PC-9 (cell line): ENCODE measurements around the gene GPATCH4. TPM values are rescaled to one million over a fixed set of nuclear protein-coding genes. Genes with fewer than 3 reads are reported as not detected.

Source experiments
- BruUV-seq: library from RNA; stranded (reverse); fragments of 400-500 nt; replicated peaks from 2 replicates; lab custom pipeline; 2021; lab: Mats Ljungman, UMichigan
- CTCF ChIA-PET: fragments of 300-600 bp; sonication (Branson Sonifier 250); formaldehyde crosslinking; loops from one replicate; lab custom pipeline; 2022; ENCODE audit warnings: antibody characterized with exemption; lab: Charles Lee
- POLR2A ChIA-PET: fragments of 300-600 bp; sonication (Branson Sonifier 250); formaldehyde crosslinking; loops from one replicate; lab custom pipeline; 2022; ENCODE audit warnings: antibody characterized with exemption; ENCODE audit not compliant: unreplicated experiment; lab: Charles Lee
- DNase-seq, 2 experiments: peaks; one replicate each; pipeline versions ENCODE4 v3.0.0 to v3.0.0-alpha.2; 2015 to 2022; ENCODE audit warnings: mixed read lengths in 1 of 2
- H2AFZ ChIP-seq: fragments of 200-600 bp; sonication (generic); 2 replicates; pipeline ENCODE4 v1.8.1; 2017; ENCODE audit warnings: antibody characterized with exemption
- H3F3A ChIP-seq: fragments of 200-600 bp; sonication (generic); 2 replicates; pipeline ENCODE4 v1.8.1; 2017; ENCODE audit warnings: antibody characterized with exemption, mild to moderate bottlenecking, low read depth; ENCODE audit not compliant: insufficient read depth
- H3K27ac ChIP-seq: fragments of 200-600 bp; sonication (generic); 2 replicates; pipeline ENCODE4 v1.6.1; 2016; ENCODE audit warnings: mixed run types
- H3K27me3 ChIP-seq: fragments of 200-600 bp; sonication (generic); 2 replicates; pipeline ENCODE4 v1.6.1; 2016; ENCODE audit warnings: low read depth, mixed run types; ENCODE audit not compliant: insufficient read depth
- H3K36me3 ChIP-seq: fragments of 200-600 bp; sonication (generic); 2 replicates; pipeline ENCODE4 v1.6.1; 2016; ENCODE audit warnings: low read depth, mixed run types
- H3K4me1 ChIP-seq: fragments of 200-600 bp; sonication (generic); replicated peaks from 2 replicates; pipeline ENCODE4 v1.6.1; 2016; ENCODE audit warnings: mixed run types; ENCODE audit not compliant: insufficient read depth
- H3K4me2 ChIP-seq: fragments of 200-600 bp; sonication (generic); 2 replicates; pipeline ENCODE4 v1.6.1; 2017; ENCODE audit warnings: mixed run types
- H3K4me3 ChIP-seq: fragments of 200-600 bp; sonication (generic); 2 replicates; pipeline ENCODE4 v1.6.1; 2016; ENCODE audit warnings: mixed run types
- H3K79me2 ChIP-seq: fragments of 200-600 bp; sonication (generic); 2 replicates; pipeline ENCODE4 v1.6.1; 2017; ENCODE audit warnings: low read depth, mixed run types
- H3K9me2 ChIP-seq: fragments of 200-600 bp; sonication (generic); 2 replicates; pipeline ENCODE4 v1.8.1; 2017; ENCODE audit warnings: mild to moderate bottlenecking; ENCODE audit not compliant: insufficient read depth
- H3K9me3 ChIP-seq: fragments of 200-600 bp; sonication (generic); 2 replicates; pipeline ENCODE4 v1.8.1; 2016; ENCODE audit warnings: low read depth; ENCODE audit not compliant: insufficient read depth
- H4K20me1 ChIP-seq: fragments of 200-600 bp; sonication (generic); 2 replicates; pipeline ENCODE4 v1.8.1; 2017; ENCODE audit not compliant: insufficient read depth
- EZH2 ChIP-seq: fragments of 200-600 bp; sonication (generic); IDR thresholded peaks from 2 replicates; pipeline ENCODE4 v1.8.0; 2017; ENCODE audit warnings: antibody characterized with exemption, low read depth
- intact Hi-C: fragments of 100-400 bp; cut with micrococcal nuclease; formaldehyde crosslinking; loops from one replicate; pipeline ENCODE4 v1.10.0; 2022; ENCODE audit not compliant: unreplicated experiment
- total RNA-seq: library from RNA; stranded (reverse); gene quantifications from 2 replicates; pipeline ENCODE4 v1.2.3, GENCODE V29; 2021
- TF ChIP-seq, protein P1 (sequence below): fragments of 200-600 bp; sonication (generic); conservative IDR thresholded peaks from 2 replicates; pipeline ENCODE4 v1.6.1; 2017; ENCODE audit warnings: mixed run types, antibody characterized with exemption, mild to moderate bottlenecking, moderate library complexity

The GPATCH4 gene
- total RNA-seq, 1 experiment from 2014 or later, result 17.5 TPM

- Histone ChIP-seq H3K36me3 (peaks cover 17% of the 10 kb centered on the region), H3K9me3 (no peaks in the 10 kb centered on the region), H4K20me1 (no peaks in the 10 kb centered on the region; the same call in 1 of the 2 replicates), H3K4me2 (no peak overlapping the region), H3F3A (no peaks in the 10 kb centered on the region; the same call in 1 of the 2 replicates), H3K9me2 (no peaks in the 10 kb centered on the region), H3K27ac (no peak overlapping the region), H3K79me2 (no peaks in the 10 kb centered on the region), H2AFZ (no peak overlapping the region), H3K27me3 (no peaks in the 10 kb centered on the region), H3K4me1 (peaks cover 11% of the 10 kb centered on the region), H3K4me3 (no peak overlapping the region)
- POLR2A ChIA-PET, result no interaction called here
- TF ChIP-seq EZH2, result no peak
- TF ChIP-seq, protein P1, sequence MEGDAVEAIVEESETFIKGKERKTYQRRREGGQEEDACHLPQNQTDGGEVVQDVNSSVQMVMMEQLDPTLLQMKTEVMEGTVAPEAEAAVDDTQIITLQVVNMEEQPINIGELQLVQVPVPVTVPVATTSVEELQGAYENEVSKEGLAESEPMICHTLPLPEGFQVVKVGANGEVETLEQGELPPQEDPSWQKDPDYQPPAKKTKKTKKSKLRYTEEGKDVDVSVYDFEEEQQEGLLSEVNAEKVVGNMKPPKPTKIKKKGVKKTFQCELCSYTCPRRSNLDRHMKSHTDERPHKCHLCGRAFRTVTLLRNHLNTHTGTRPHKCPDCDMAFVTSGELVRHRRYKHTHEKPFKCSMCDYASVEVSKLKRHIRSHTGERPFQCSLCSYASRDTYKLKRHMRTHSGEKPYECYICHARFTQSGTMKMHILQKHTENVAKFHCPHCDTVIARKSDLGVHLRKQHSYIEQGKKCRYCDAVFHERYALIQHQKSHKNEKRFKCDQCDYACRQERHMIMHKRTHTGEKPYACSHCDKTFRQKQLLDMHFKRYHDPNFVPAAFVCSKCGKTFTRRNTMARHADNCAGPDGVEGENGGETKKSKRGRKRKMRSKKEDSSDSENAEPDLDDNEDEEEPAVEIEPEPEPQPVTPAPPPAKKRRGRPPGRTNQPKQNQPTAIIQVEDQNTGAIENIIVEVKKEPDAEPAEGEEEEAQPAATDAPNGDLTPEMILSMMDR, result no peak
- CTCF ChIA-PET, result no interaction called here
- no peak for DNase-seq
- BruUV-seq, result no TSS peak
- intact Hi-C loops, result no loop called here
Measured at GRCh38 chr1:156544592-156545102, 56.6 kb downstream of the GPATCH4 start.

Other genes starting within 250 kb of the GPATCH4 start
- gene RHBG, start 232.3 kb downstream of the GPATCH4 start, total RNA-seq, result 1.8 and 4.0 TPM in 2 replicates
- gene MEF2D, start 100.7 kb downstream of the GPATCH4 start, total RNA-seq, result 25.5 and 33.5 TPM in 2 replicates
- 63.1 and 63.4 TPM in 2 replicates for gene IQGAP3, start 28.9 kb downstream of the GPATCH4 start, total RNA-seq
- not detected in 2 replicates for gene TTC24, start 21.8 kb downstream of the GPATCH4 start, total RNA-seq
- 83.9 and 90.3 TPM in 2 replicates for gene NAXE, start 9.7 kb downstream of the GPATCH4 start, total RNA-seq
- gene HAPLN2, start 17.9 kb upstream of the GPATCH4 start, total RNA-seq, result 0.58 TPM in 1 of 2 replicates, not detected in the other
- not detected in 2 replicates for gene BCAN, start 40.6 kb upstream of the GPATCH4 start, total RNA-seq
- 6.8 and 7.0 TPM in 2 replicates for gene NES, start 75.9 kb upstream of the GPATCH4 start, total RNA-seq
- 142 and 286 TPM in 2 replicates for gene CRABP2, start 104.1 kb upstream of the GPATCH4 start, total RNA-seq
- gene METTL25B, start 127.0 kb upstream of the GPATCH4 start, total RNA-seq, result 51.0 and 77.7 TPM in 2 replicates
- 25.4 and 33.2 TPM in 2 replicates for gene ISG20L2, start 127.3 kb upstream of the GPATCH4 start, total RNA-seq
- gene MRPL24, start 139.6 kb upstream of the GPATCH4 start, total RNA-seq, result 74.1 and 85.3 TPM in 2 replicates
- 472 and 498 TPM in 2 replicates for gene HDGF, start 150.2 kb upstream of the GPATCH4 start, total RNA-seq
- gene PRCC, start 166.1 kb upstream of the GPATCH4 start, total RNA-seq, result 47.8 and 56.6 TPM in 2 replicates
- 4.0 and 5.8 TPM in 2 replicates for gene SH2D2A, start 215.4 kb upstream of the GPATCH4 start, total RNA-seq